MCF 10A (cell line): ENCODE data around the gene RAB27B. TPM values are rescaled to one million over a fixed set of nuclear protein-coding genes. Genes with fewer than 3 reads are reported as not detected.

Experiments
- BruUV-seq: library from RNA; stranded (reverse); fragments of 400-500 nt; replicated peaks from 2 replicates; lab custom pipeline; 2021; lab: Mats Ljungman, UMichigan
- CTCF ChIA-PET: fragments of 300-600 bp; sonication (Branson Sonifier 250); formaldehyde crosslinking; extraction: SDS; loops from one replicate; lab custom pipeline; 2021; ENCODE audit warnings: antibody characterized with exemption, inconsistent platforms; lab: Yijun Ruan, JAX
- POLR2A ChIA-PET: fragments of 300-600, 350-650 bp; sonication (Branson Sonifier 250); formaldehyde crosslinking; extraction: SDS; loops from one replicate; lab custom pipeline; 2020; ENCODE audit warnings: antibody characterized with exemption, inconsistent platforms; lab: Yijun Ruan, JAX
- DNase-seq: peaks from one replicate; pipeline ENCODE4 v3.0.0-alpha.2; 2018; ENCODE audit not compliant: unreplicated experiment
- H3K27ac Mint-ChIP-seq: one replicate; pipeline ENCODE4 v1.8.0; 2022; ENCODE audit warnings: mild to moderate bottlenecking, low read depth, mixed read lengths; ENCODE audit not compliant: unreplicated experiment
- H3K27me3 Mint-ChIP-seq: one replicate; pipeline ENCODE4 v1.8.0; 2022; ENCODE audit warnings: mixed read lengths; ENCODE audit not compliant: insufficient read depth, unreplicated experiment
- H3K36me3 Mint-ChIP-seq: one replicate; pipeline ENCODE4 v1.8.0; 2022; ENCODE audit warnings: mild to moderate bottlenecking, moderate library complexity, mixed read lengths; ENCODE audit not compliant: insufficient read depth, unreplicated experiment
- H3K4me1 Mint-ChIP-seq: one replicate; pipeline ENCODE4 v1.8.0; 2022; ENCODE audit warnings: mixed read lengths; ENCODE audit not compliant: insufficient read depth, unreplicated experiment
- H3K4me3 Mint-ChIP-seq: one replicate; pipeline ENCODE4 v1.8.0; 2022; ENCODE audit warnings: mild to moderate bottlenecking, moderate library complexity, mixed read lengths; ENCODE audit not compliant: unreplicated experiment
- H3K9me3 Mint-ChIP-seq: one replicate; pipeline ENCODE4 v1.8.0; 2022; ENCODE audit warnings: mixed read lengths; ENCODE audit not compliant: unreplicated experiment
- intact Hi-C: fragments of 100-400 bp; cut with micrococcal nuclease; formaldehyde crosslinking; loops from 2 replicates; pipeline ENCODE4 v1.14.1; 2022
- total RNA-seq: library from RNA; stranded (reverse); gene quantifications from 2 replicates; pipeline ENCODE4 v1.2.3, GENCODE V29; 2022
- TF ChIP-seq, protein P1 (sequence below): fragments of 200-600 bp; IDR thresholded peaks from one replicate; pipeline ENCODE4 v1.8.0; 2022; ENCODE audit warnings: antibody characterized with exemption, mild to moderate bottlenecking; ENCODE audit not compliant: unreplicated experiment

RAB27B gene
- total RNA-seq, 1 experiment from 2014 or later = 32.2 TPM

DNA sequence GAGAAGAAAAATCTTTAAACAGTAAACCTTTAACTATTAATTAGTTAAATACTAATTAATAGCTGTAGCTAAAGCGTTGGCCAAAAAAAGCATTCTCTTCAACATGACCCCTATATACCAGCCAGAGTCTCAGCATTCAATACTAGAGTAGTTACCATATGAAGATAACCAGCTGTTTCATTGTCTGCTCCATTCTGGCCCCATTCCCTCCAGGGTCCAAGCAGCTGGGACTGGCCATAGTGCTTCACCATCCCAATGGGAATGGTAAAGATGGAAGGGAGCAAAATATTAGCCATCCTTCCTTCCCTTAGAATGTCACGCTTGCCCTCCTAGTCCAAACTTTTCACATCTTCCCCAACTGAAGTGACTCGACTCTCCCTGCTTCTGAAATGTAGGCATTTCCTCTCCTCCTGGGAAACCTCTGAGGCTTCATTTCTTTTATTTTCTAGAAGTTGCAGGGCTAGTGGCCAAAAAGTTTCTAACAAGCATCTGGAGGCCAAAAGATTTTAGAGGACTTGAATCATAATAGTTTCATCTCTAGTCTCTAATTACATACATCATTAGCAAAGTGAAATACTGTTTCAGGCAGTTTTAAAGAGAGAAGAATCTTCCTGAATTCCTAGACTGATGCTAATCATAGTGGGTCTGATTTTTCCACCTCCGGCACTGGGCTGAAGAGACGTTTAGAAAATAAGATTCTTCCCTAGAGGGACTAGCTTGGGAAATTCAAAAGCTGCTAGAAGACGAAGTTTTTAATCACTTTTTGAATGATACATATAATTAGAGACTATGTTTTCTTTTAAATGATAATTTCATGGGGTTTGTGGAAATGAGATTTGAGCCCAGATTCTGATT is 78.3 kb downstream of the RAB27B start:
- ChIA-PET POLR2A (interaction anchor here (0.7 kb wide), 1 partner anchor 61 kb away, joined by 3 read pairs; no protein-coding TSS in a partner anchor), CTCF (no interaction called here)
- intact Hi-C loops = loop anchor here (10.0 kb wide), 1 partner anchor 132 kb away; no protein-coding TSS in a partner anchor
- DNase-seq = no peak
- Mint-ChIP-seq H3K36me3 (no peaks in the 10 kb centered on the region), H3K9me3 (no peaks in the 10 kb centered on the region), H3K27me3 (no peaks in the 10 kb centered on the region), H3K4me1 (no peaks in the 10 kb centered on the region), H3K4me3 (no peak overlapping the region), H3K27ac (no peak overlapping the region)
- TF ChIP-seq, protein P1, sequence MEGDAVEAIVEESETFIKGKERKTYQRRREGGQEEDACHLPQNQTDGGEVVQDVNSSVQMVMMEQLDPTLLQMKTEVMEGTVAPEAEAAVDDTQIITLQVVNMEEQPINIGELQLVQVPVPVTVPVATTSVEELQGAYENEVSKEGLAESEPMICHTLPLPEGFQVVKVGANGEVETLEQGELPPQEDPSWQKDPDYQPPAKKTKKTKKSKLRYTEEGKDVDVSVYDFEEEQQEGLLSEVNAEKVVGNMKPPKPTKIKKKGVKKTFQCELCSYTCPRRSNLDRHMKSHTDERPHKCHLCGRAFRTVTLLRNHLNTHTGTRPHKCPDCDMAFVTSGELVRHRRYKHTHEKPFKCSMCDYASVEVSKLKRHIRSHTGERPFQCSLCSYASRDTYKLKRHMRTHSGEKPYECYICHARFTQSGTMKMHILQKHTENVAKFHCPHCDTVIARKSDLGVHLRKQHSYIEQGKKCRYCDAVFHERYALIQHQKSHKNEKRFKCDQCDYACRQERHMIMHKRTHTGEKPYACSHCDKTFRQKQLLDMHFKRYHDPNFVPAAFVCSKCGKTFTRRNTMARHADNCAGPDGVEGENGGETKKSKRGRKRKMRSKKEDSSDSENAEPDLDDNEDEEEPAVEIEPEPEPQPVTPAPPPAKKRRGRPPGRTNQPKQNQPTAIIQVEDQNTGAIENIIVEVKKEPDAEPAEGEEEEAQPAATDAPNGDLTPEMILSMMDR = no peak
- BruUV-seq = no TSS peak

DNA sequence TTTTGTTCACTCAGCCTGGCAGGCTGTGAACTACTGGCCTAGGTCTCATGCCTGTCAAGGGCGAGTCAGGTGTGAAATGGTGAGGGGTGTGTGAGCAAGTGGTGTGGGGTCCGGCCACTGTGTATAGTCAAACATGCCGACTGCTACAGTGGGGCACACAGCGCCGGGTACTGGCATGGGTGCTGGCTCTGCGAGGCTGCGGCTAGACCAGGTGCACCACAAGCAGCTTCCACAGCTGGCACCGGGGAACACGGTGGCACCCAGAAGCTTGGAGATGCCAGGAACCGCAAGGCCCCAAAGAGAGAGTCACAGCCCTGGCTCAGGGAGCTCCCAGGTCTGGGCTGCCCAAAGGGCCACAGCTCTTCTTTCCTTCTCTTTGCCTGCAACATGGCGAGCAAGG is 81.3 kb downstream of the RAB27B start:
- Mint-ChIP-seq H3K27me3 (no peaks in the 10 kb centered on the region), H3K36me3 (no peaks in the 10 kb centered on the region), H3K4me3 (no peak overlapping the region), H3K9me3 (no peaks in the 10 kb centered on the region), H3K4me1 (no peaks in the 10 kb centered on the region), H3K27ac (no peak overlapping the region)
- intact Hi-C loops = loop anchor here (10.0 kb wide), 1 partner anchor 135 kb away; no protein-coding TSS in a partner anchor
- no TSS peak for BruUV-seq
- CTCF ChIA-PET = interaction anchor here (0.7 kb wide), 1 partner anchor 228 kb away, joined by 3 read pairs; no protein-coding TSS in a partner anchor
- POLR2A ChIA-PET = no interaction called here
- no peak for DNase-seq
- TF ChIP-seq, protein P1 = no peak

DNA sequence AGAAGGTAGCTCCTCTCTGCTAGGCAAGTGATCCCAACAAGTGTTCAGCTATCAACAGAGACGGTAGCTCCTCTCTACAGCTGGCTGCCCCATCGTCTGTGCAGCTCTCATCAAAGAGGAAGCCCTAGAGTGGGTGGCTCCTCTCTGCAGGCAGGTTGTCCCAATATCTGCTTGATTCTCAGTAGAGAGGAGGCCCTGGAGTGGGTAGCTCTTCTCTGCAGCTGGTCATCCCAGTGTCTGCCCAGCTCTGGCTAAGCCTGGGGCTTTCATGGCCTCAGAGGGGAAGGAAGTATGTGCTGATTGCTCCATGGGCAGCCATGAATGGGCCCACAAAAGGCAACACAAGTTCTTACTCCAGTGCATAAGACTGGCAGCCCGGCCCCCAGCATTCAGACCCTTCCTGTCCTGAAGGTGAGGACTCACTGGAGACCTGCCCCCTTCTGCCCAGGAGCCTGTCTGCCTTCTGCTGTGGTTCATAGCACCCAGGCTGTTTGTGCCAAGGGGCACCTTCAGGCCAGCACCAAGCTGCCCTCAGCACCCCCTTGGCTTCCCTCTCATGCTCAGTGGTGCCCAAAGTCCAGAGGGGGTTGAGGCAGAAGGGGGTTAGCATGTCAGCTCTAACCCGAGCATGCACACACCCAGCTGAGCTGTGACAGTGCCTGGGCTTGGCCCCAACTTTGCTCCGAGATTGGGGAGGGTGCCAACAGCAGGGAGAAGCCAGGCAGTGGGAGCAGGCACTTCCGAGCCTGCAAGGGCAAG is 82.1 kb downstream of the RAB27B start:
- H3K9me3 Mint-ChIP-seq = no peaks in the 10 kb centered on the region

More for the DNA sequence above, 82.1 kb downstream of the RAB27B start:
- ChIA-PET CTCF (interaction anchor here (0.6 to 0.7 kb wide), 2 partner anchors 16 to 229 kb away, joined by 3 read pairs; no protein-coding TSS in a partner anchor), POLR2A (interaction anchor here (0.7 kb wide), 1 partner anchor 206 kb away, joined by 5 read pairs; no protein-coding TSS in a partner anchor)
- Mint-ChIP-seq H3K4me3 (no peak overlapping the region), H3K4me1 (no peaks in the 10 kb centered on the region), H3K27ac (no peak overlapping the region), H3K27me3 (no peaks in the 10 kb centered on the region), H3K36me3 (no peaks in the 10 kb centered on the region)
- TF ChIP-seq, protein P1 = no peak
- BruUV-seq = no TSS peak
- no peak for DNase-seq
- intact Hi-C loops = no loop called here
